Ascending aorta (tissue), 2 donors: Measurements from ENCODE around the gene FUT1. TPM values are rescaled to one million over a fixed set of nuclear protein-coding genes. Genes with fewer than 3 reads are reported as not detected.
"Not testable (repeated sequence)": the region's sequence is repeated elsewhere in the genome, so short reads cannot be mapped to it uniquely, and the experiment has no call there.

Experiments
- DNase-seq, 2 donors: peaks; one replicate each; pipeline ENCODE4 v3.0.0-alpha.2; 2019; ENCODE audit warnings: low spot score in 2 of 2
- H3K27ac ChIP-seq, 2 donors: fragments of 200-600 bp; sonication (generic); one replicate each; pipeline ENCODE4 v1.5.1; 2016 to 2017; ENCODE audit warnings: mild to moderate bottlenecking in 1 of 2
- H3K27me3 ChIP-seq: fragments of 200-600 bp; sonication (generic); one replicate; pipeline ENCODE4 v1.5.1; 2017
- H3K36me3 ChIP-seq, 2 donors: fragments of 200-600 bp; sonication (generic); one replicate each; pipeline ENCODE4 v1.5.1; 2016
- H3K4me1 ChIP-seq, 2 donors: fragments of 200-600 bp; sonication (generic); one replicate each; pipeline ENCODE4 v1.5.1; 2016 to 2017; ENCODE audit warnings: mild to moderate bottlenecking in 1 of 2
- H3K4me3 ChIP-seq, 2 donors: fragments of 200-600 bp; sonication (generic); one replicate each; pipeline ENCODE4 v1.5.1; 2016 to 2017; ENCODE audit warnings: mild to moderate bottlenecking in 1 of 2
- H3K9me3 ChIP-seq, 2 donors: fragments of 200-600 bp; sonication (generic); one replicate each; pipeline ENCODE4 v1.5.1; 2016
- CTCF ChIP-seq, 3 experiments: fragments of 200-600 bp in 2 of 3; fragments of 450-650 bp in 1 of 3; sonication (generic) in 2 of 3; IDR thresholded peaks; one replicate each; pipeline ENCODE4 v1.5.1; 2016 to 2019; ENCODE audit warnings: antibody characterized with exemption in 3 of 3, mild to moderate bottlenecking in 1 of 3, moderate library complexity in 1 of 3
- intact Hi-C: fragments of 100-400 bp; cut with DNase I; formaldehyde crosslinking; loops from one replicate; pipeline ENCODE4 v1.15.1; 2023
- total RNA-seq: library from RNA; depleted of rRNA; stranded (reverse); fragments of >200 nt; gene quantifications from one replicate; pipeline ENCODE4 v1.1.0, GENCODE V29; 2016

The FUT1 gene
- total RNA-seq, 1 donor from 2014 or later, result 3.8 TPM

GRCh38 chr19:48719263-48720171 lies 32.9 kb downstream of the FUT1 start, which contains the start of gene MAMSTR:
Gene MAMSTR (minus strand): TSS chr19:48719725. CDS start chr19:48719031, 694 bp downstream.
- no peak for TF ChIP-seq CTCF (IDR thresholded peaks at IDR 0.05)
- H3K27ac ChIP-seq, result peak within 1 kb of the TSS; percentile 77 to 93
- peaks cover 12 to 23% of the 10 kb centered on the region in 2 donors for H3K4me1 ChIP-seq
- intact Hi-C loops, result loop anchor here (2.0 to 10.0 kb wide), 2 partner anchors 19 to 355 kb away; partner anchors contain the start of genes SYNGR4 and TMEM143
- peak within 1 kb of the TSS; percentile 48 to 65 for H3K4me3 ChIP-seq
- no peak for DNase-seq
- H3K27me3 ChIP-seq, result no peaks in the 10 kb centered on the region
- no peaks in the 10 kb centered on the region for H3K9me3 ChIP-seq
- H3K36me3 ChIP-seq, result no peaks in the 10 kb centered on the region

- no peaks in the 10 kb centered on the region for H3K27me3 ChIP-seq
- H3K4me1 ChIP-seq, result peaks cover 12 to 19% of the 10 kb centered on the region in 2 donors
- TF ChIP-seq CTCF (IDR thresholded peaks at IDR 0.05), result no peak
- intact Hi-C loops, result loop anchor here (10.0 kb wide), 1 partner anchor 354 kb away; the partner anchor contains the start of genes SYNGR4 and TMEM143
- no peaks in the 10 kb centered on the region for H3K36me3 ChIP-seq
- DNase-seq, result no peak
- H3K4me3 ChIP-seq, result peak overlapping the region in 1 of 2 donors; percentile 19
- H3K27ac ChIP-seq, result peak overlapping the region in 1 of 2 donors; percentile 15
- no peaks in the 10 kb centered on the region for H3K9me3 ChIP-seq
Measured at GRCh38 chr19:48718711-48719231, 33.7 kb downstream of the FUT1 start.

- H3K4me1 ChIP-seq, result peaks cover 15 to 24% of the 10 kb centered on the region in 2 donors
- not testable (repeated sequence) for H3K27ac ChIP-seq
- intact Hi-C loops, result loop anchor here (10.0 kb wide), 1 partner anchor 353 kb away; the partner anchor contains the start of genes SYNGR4 and TMEM143
Measured at GRCh38 chr19:48718106-48718505, 34.3 kb downstream of the FUT1 start.

GRCh38 chr19:48716562-48717291 lies 35.7 kb downstream of the FUT1 start:
- H3K4me3 ChIP-seq, result peak overlapping the region; percentile 8 to 50
- no peak for DNase-seq
- intact Hi-C loops, result loop anchor here (10.0 kb wide), 1 partner anchor 352 kb away; the partner anchor contains the start of genes SYNGR4 and TMEM143
- H3K9me3 ChIP-seq, result no peaks in the 10 kb centered on the region
- H3K27ac ChIP-seq, result peak overlapping the region; percentile 19 to 45
- H3K4me1 ChIP-seq, result peaks cover 15 to 24% of the 10 kb centered on the region in 2 donors
- H3K36me3 ChIP-seq, result no peaks in the 10 kb centered on the region
- H3K27me3 ChIP-seq, result no peaks in the 10 kb centered on the region
- no peak for TF ChIP-seq CTCF (IDR thresholded peaks at IDR 0.05)

More at GRCh38 chr19:48718106-48718505, 34.3 kb downstream of the FUT1 start:
- not testable (repeated sequence) for H3K9me3 ChIP-seq, H3K36me3 ChIP-seq, H3K4me3 ChIP-seq, H3K27me3 ChIP-seq, DNase-seq

- Histone ChIP-seq H3K4me3 (peak overlapping the region in 1 of 2 donors; percentile 75), H3K27me3 (no peaks in the 10 kb centered on the region), H3K4me1 (peaks cover 15 to 24% of the 10 kb centered on the region in 2 donors), H3K36me3 (no peaks in the 10 kb centered on the region), H3K9me3 (no peaks in the 10 kb centered on the region), H3K27ac (peak overlapping the region; percentile 8 to 45)
- no peak for DNase-seq
- intact Hi-C loops, result loop anchor here (2.0 to 10.0 kb wide), 2 partner anchors 41 to 351 kb away; partner anchors contain the start of genes SYNGR4 and TMEM143
- TF ChIP-seq CTCF (IDR thresholded peaks at IDR 0.05), result no peak
Measured at GRCh38 chr19:48715681-48716171, 36.7 kb downstream of the FUT1 start.
